T-helper 2 cell treated with Interferon-gamma antibody and Interleukin-4, amounts not matched to agents 100 ng/mL and 5 ng/mL, for 36 hours (primary cell): ENCODE measurements around the gene TES. TPM values are rescaled to one million over a fixed set of nuclear protein-coding genes. Genes with fewer than 3 reads are reported as not detected.
"Not testable (repeated sequence)": the region's sequence is repeated elsewhere in the genome, so short reads cannot be mapped to it uniquely, and the experiment has no call there.

Experiments
- intact Hi-C: fragments of 100-400 bp; cut with micrococcal nuclease; formaldehyde crosslinking; loops from one replicate; pipeline ENCODE4 v1.15.1; 2023
- total RNA-seq: library from RNA; stranded (reverse); gene quantifications from 2 replicates; pipeline ENCODE4 v1.2.3, GENCODE V29; 2022

Gene TES
- total RNA-seq, 1 donor from 2014 or later, result 134 TPM

- intact Hi-C loops, result no loop called here
Measured at GRCh38 chr7:116241291-116241690, 31.0 kb downstream of the TES start.

GRCh38 chr7:116242178-116242577, 31.8 kb downstream of the TES start:
- intact Hi-C loops, result no loop called here

- intact Hi-C loops, result no loop called here
Measured at GRCh38 chr7:116242759-116243158, 32.4 kb downstream of the TES start.

GRCh38 chr7:116244803-116245202, 34.5 kb downstream of the TES start:
- intact Hi-C loops, result not testable (repeated sequence)

GRCh38 chr7:116246357-116246756, 36.0 kb downstream of the TES start:
- intact Hi-C loops, result no loop called here

- intact Hi-C loops, result no loop called here
Measured at GRCh38 chr7:116249969-116250553, 39.7 kb downstream of the TES start.

- intact Hi-C loops, result no loop called here
Measured at GRCh38 chr7:116251675-116252074, 41.3 kb downstream of the TES start.

- intact Hi-C loops, result no loop called here
Measured at GRCh38 chr7:116252249-116252648, 41.9 kb downstream of the TES start.

GRCh38 chr7:116257156-116257555, 46.8 kb downstream of the TES start:
- intact Hi-C loops, result loop anchor here (5.0 kb wide), 2 partner anchors 85 to 555 kb away; no protein-coding TSS in a partner anchor

GRCh38 chr7:116258734-116259133, 48.4 kb downstream of the TES start:
- intact Hi-C loops, result loop anchor here (1.0 to 5.0 kb wide), 5 partner anchors 47 to 554 kb away; no protein-coding TSS in a partner anchor

- intact Hi-C loops, result loop anchor here (5.0 kb wide), 2 partner anchors 87 to 553 kb away; no protein-coding TSS in a partner anchor
Measured at GRCh38 chr7:116259156-116259870, 49.0 kb downstream of the TES start.

GRCh38 chr7:116259871-116260440, 49.6 kb downstream of the TES start:
- intact Hi-C loops, result loop anchor here (5.0 kb wide), 2 partner anchors 88 to 552 kb away; no protein-coding TSS in a partner anchor

GRCh38 chr7:116261904-116262303, 51.6 kb downstream of the TES start:
- intact Hi-C loops, result no loop called here

- intact Hi-C loops, result no loop called here
Measured at GRCh38 chr7:116265881-116266280, 55.5 kb downstream of the TES start.

- intact Hi-C loops, result no loop called here
Measured at GRCh38 chr7:116269466-116269865, 59.1 kb downstream of the TES start.

- intact Hi-C loops, result no loop called here
Measured at GRCh38 chr7:116271161-116271913, 61.0 kb downstream of the TES start.

- intact Hi-C loops, result no loop called here
Measured at GRCh38 chr7:116271963-116272886, 61.9 kb downstream of the TES start.

- intact Hi-C loops, result no loop called here
Measured at GRCh38 chr7:116273283-116273917, 63.1 kb downstream of the TES start.

- intact Hi-C loops, result no loop called here
Measured at GRCh38 chr7:116273918-116274301, 63.6 kb downstream of the TES start.

- intact Hi-C loops, result no loop called here
Measured at GRCh38 chr7:116277070-116277469, 66.7 kb downstream of the TES start.
